Measurements from ENCODE around the gene CDK17. TPM values are rescaled to one million over a fixed set of nuclear protein-coding genes. Genes with fewer than 3 reads are reported as not detected.
"Not testable (repeated sequence)": the region's sequence is repeated elsewhere in the genome, so short reads cannot be mapped to it uniquely, and the experiment has no call there.

The CDK17 gene
- polyA plus RNA-seq, 1 donor = 45.7 TPM

- DNase-seq = no peak
These were observed 20.1 kb upstream of the CDK17 start for GRCh38 chr12:96420277-96420835.

GRCh38 chr12:96419576-96420276 lies 19.5 kb upstream of the CDK17 start:
- no peak for DNase-seq

DNA sequence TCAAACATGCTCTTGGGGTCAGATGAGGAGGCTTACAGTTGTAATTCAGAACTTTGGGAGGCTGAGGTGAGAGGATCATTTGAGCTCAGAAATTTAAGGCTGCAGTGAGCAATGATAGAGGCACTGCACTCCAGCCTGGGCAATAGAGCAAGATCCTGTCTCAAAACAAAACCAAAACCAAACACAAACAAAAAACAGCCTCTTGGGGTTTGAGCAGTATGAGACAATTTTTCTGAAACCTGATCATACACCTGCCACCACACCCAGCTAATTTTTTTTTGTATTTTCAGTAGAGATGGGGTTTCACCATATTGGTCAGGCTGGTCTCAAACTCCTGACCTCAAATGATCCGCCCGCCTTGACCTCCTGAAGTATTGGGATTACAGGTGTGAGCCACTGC lies 17.4 kb upstream of the CDK17 start:
- DNase-seq = not testable (repeated sequence)

DNA sequence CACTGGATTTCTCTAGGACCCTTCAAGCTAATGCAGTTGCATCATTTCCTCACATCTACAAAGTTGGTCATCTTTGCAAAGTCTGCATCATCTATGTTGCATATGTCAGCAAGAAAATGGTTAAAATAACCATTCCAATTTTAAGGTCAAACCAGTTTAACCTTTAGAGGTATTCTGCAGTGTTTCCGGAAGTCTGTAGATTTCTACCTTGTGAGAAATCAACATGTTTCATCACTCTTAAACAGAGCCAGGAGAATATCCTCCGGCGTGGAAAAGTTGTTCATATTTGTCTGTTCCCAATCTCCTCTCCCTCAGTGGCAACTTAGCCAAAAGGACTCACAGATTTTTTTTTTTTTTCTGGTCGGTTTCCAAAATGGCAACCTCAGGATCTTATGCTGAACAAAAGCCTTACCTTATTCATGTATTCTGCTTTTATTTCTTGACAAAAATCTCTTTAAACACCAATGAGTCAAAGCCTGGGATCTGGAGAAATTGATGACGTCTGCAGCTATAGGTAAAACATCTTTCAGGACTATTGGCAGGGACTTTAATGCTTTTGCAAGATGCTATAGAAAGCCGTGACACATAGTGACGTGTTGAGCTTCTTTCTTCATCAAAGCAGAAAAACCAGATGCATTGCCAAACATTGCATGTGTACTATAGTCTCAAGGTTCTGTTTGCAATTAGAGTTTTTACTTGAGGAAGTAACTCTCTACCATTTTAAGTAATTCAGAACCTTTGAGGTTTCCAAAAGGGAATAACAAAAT lies 16.0 kb upstream of the CDK17 start:
- no peak for DNase-seq

GRCh38 chr12:96414637-96415036 lies 14.4 kb upstream of the CDK17 start:
- no peak for DNase-seq

GRCh38 chr12:96412431-96412830 lies 12.2 kb upstream of the CDK17 start:
- DNase-seq = no peak

GRCh38 chr12:96409731-96410130 lies 9.5 kb upstream of the CDK17 start:
- no peak for DNase-seq

DNA sequence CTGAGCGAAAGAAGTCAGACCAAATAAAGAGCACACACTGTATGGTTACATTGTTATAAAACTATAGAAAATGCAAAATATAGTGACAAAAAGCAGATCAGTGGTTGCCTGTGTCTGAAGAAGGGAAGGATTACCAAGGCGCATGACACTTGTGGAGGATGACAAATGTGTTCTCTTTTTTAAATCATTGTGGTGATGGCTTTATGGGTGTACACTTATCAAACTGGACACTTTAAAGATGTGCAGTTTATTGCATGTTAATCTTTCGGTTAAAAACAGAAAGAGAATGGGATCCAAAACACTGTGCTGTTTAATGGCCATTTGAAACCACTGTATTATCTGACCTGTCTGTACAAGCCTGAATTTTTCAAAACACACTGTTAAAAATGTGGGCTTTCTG lies 8.8 kb upstream of the CDK17 start:
- no peak for DNase-seq

DNA sequence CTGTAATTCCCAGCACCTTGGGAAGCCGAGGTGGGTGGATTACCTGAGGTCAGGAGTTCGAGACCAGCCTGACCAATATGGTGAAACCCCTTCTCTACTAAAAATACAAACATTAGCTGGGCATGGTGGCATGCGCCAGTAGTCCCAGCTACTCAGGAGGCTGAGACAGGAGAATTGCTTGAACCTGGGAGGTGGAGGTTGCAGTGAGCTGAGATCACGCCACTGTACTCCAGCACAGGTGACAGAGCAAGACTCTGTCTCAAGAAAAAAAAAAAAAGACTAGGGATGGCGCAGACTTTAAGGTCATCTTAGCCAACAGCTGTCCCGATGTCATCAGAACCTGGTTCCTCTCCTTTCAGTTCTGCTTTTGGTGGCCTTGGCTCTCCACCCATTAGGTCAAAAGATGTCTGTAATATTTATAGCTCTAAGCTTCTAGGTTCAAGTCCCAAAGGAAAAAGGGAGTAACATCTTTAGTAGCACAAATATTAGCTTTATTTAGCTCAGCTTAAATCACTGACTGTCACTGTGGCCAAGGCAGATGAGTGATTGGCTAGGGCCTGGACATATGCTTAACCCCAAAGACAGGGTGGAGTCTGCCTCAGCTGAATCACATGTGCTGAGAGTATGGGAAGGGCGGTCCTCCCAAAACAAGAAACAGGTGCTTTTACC lies 7.3 kb upstream of the CDK17 start:
- DNase-seq = not testable (repeated sequence)

GRCh38 chr12:96404696-96405095 lies 4.5 kb upstream of the CDK17 start:
- DNase-seq = no peak

GRCh38 chr12:96403870-96404269 lies 3.6 kb upstream of the CDK17 start:
- DNase-seq = no peak

GRCh38 chr12:96402522-96402921 lies 2.3 kb upstream of the CDK17 start:
- DNase-seq = not testable (repeated sequence)

- no peak for DNase-seq
These were observed 1.8 kb upstream of the CDK17 start for GRCh38 chr12:96402061-96402460.

- DNase-seq = peak; percentile 72
These were observed 1.0 kb upstream of the CDK17 start for GRCh38 chr12:96401076-96401871.

DNA sequence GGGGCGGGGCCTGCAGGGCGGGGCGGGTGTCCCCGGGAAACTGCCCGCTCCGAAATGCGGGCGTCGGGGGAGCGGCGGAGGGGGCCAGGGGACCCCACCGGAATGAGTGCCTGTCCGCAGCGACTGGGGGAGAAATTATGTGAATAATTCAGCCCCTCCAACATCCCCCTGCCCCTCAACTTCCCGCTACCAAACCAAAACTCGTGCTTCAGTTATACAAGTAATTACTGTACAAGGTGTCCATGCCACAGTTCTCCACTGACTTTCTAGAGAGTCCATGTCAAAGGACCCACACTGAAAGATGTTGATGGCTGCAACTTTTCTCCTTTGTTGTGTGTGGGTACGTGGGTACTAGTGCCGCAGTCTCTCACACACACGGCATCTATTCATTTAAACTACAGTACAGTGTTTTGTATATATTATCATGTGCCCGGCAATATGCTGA lies 414 bp upstream of the CDK17 start:
- peak; percentile 50 for DNase-seq

DNA sequence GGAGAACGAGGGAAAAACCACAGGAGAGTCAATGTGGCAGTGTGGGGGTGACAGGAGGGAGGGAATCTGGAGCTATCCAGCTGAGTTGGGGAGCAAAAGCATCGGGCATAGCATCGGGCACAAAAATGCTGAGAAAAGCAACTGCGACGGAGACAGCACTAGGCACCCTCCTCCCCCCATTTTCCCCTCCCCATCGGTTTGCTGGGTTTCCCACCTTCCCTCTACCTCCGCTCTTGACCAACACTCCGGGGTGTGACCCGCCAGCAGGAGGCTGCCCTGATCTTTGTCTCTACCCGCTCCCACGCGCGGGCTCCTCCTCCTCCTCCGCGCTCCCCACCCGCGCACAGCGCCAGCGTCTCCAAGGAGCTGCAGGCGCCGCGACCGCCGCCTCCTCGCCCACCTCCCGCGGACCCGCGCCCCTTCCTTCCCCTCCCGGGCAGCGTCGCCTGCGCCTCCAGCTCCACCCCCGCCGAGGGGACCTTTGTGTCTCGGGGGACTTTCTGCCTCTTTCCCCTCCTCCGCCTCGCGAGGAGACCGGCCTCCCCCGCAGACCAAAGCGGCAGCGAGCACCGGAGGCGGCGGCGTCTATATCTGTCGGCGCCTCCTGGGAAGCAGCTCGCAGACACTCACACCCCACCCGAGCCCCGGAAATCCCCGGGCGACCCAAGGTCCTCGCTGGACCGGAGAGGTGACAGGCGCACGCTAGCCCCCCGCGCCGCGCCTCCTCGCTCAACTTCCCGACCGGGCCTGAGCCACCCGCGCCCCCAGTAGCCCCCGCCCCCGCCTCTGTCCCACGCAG lies 920 bp downstream of the CDK17 start:
- peak; percentile 62 for DNase-seq

DNA sequence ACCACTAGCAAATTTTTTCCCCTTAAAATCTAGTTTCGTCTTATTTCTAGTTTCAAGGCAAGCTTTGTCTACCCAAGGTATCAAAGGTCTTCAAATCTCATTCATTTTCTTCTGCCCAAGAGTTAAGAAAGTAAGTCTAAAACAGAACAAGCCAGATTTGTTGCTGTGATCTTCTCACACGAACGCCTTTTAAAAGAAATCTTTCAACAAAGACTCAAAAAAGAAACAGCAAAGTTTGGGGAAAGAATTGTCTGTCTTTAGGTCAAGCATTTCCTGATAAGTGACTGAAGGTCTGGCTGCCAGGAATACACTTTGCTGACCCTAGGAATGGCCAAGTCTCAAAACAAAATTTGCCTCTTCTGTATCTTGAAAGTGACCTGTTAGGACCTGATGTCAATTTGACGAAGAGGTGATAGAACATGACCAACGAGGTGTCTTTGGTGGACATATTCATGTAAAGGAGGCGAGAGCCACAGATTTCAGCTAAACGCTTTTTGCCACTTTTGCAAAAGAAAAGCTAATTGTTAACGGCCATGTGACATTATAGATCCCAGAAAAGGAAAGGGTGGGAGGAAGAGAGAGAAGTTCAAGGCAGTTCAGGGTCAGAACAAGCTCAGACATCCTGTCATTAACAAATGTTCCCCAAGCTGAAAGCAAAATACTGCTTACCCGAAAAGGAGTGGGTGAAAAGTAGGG lies 1.7 kb downstream of the CDK17 start:
- DNase-seq = no peak

- DNase-seq = no peak
These were observed 2.3 kb downstream of the CDK17 start for GRCh38 chr12:96397756-96398423.

DNA sequence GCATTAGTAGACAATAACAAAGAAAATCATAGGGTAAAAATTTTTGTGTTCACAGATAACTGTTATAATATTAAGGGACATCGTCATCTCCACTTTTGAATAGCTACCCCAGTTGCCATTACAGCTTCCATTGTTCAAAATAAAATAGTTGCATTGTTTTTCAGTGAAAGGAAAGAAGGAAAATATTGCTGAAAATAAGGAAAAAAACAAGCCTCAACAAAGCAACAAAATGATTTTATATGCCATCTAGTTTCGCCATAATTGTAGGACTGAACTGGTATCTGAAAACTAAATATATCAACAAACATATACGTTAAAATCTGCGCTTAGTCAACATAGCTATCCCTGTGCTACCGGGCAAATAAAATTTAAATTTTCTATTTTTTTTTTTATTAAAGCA lies 3.3 kb downstream of the CDK17 start:
- no peak for DNase-seq

DNA sequence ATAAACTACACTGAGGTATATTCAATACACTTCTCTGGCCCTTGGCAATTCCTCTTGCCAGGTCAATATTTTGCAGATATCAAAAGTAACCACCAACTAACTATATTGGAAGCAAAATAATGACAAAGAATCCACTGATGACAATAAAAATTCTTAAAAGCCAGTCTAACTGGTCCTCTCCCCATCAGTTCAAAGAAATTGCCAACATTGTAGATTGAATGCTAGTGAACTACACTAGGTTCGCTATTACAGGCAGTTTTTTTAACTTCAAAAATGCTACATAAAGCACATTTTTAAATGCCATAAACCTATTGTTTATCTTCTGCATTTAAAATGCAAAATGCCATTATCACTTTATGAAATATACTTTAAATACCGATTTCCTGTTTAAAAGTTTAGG lies 4.0 kb downstream of the CDK17 start:
- DNase-seq = no peak
